ENCODE results near the gene ADCY1. TPM values are rescaled to one million over a fixed set of nuclear protein-coding genes. Genes with fewer than 3 reads are reported as not detected.

The ADCY1 gene
- total RNA-seq, 4 donors from 2014 or later = under 0.01 to 1.5 (median 0.18) TPM

- H3K4me1 ChIP-seq = no peaks in the 10 kb centered on the region
- H3K27me3 ChIP-seq = no peaks in the 10 kb centered on the region
- H3K4me3 ChIP-seq = no peak overlapping the region
- no peaks in the 10 kb centered on the region for H3K36me3 ChIP-seq
- DNase-seq = no peak
- no peak overlapping the region for H3K27ac ChIP-seq
- no peaks in the 10 kb centered on the region for H3K9me3 ChIP-seq
- no peak for TF ChIP-seq POLR2A (IDR thresholded peaks at IDR 0.05)
- no peak for TF ChIP-seq CTCF (IDR thresholded peaks at IDR 0.05)
Observed at GRCh38 chr7:45610019-45610418, 35.9 kb downstream of the ADCY1 start.

GRCh38 chr7:45610660-45611299 is 36.6 kb downstream of the ADCY1 start:
- Histone ChIP-seq H3K9me3 (no peaks in the 10 kb centered on the region), H3K4me1 (no peaks in the 10 kb centered on the region), H3K4me3 (no peak overlapping the region), H3K27ac (no peak overlapping the region), H3K27me3 (no peaks in the 10 kb centered on the region), H3K36me3 (no peaks in the 10 kb centered on the region)
- no peak for DNase-seq
- TF ChIP-seq CTCF (IDR thresholded peaks at IDR 0.05) = no peak
- TF ChIP-seq POLR2A (IDR thresholded peaks at IDR 0.05) = no peak

GRCh38 chr7:45617166-45617565 is 43.0 kb downstream of the ADCY1 start:
- Histone ChIP-seq H3K36me3 (no peaks in the 10 kb centered on the region), H3K4me3 (no peak overlapping the region), H3K4me1 (no peaks in the 10 kb centered on the region), H3K27ac (no peak overlapping the region), H3K27me3 (no peaks in the 10 kb centered on the region), H3K9me3 (peaks cover 0 to 15% (median 0%) of the 10 kb centered on the region in 4 donors)
- TF ChIP-seq POLR2A (IDR thresholded peaks at IDR 0.05) = no peak
- no peak for TF ChIP-seq CTCF (IDR thresholded peaks at IDR 0.05)
- no peak for DNase-seq

GRCh38 chr7:45622058-45622457 is 47.9 kb downstream of the ADCY1 start:
- H3K27ac ChIP-seq = no peak overlapping the region
- peaks cover 0 to 7% (median 0%) of the 10 kb centered on the region in 4 donors for H3K9me3 ChIP-seq
- DNase-seq = no peak
- H3K36me3 ChIP-seq = no peaks in the 10 kb centered on the region
- TF ChIP-seq POLR2A (IDR thresholded peaks at IDR 0.05) = no peak
- TF ChIP-seq CTCF (IDR thresholded peaks at IDR 0.05) = no peak
- H3K4me1 ChIP-seq = no peaks in the 10 kb centered on the region
- no peaks in the 10 kb centered on the region for H3K27me3 ChIP-seq
- H3K4me3 ChIP-seq = no peak overlapping the region

GRCh38 chr7:45623157-45623556 is 49.0 kb downstream of the ADCY1 start:
- TF ChIP-seq POLR2A (IDR thresholded peaks at IDR 0.05) = no peak
- TF ChIP-seq CTCF (IDR thresholded peaks at IDR 0.05) = no peak
- DNase-seq = peak in 1 of 3 donors; percentile 29
- H3K4me3 ChIP-seq = no peak overlapping the region

More at GRCh38 chr7:45623157-45623556, 49.0 kb downstream of the ADCY1 start:
- Histone ChIP-seq H3K4me1 (no peaks in the 10 kb centered on the region), H3K27me3 (no peaks in the 10 kb centered on the region), H3K9me3 (peaks cover 0 to 5% (median 0%) of the 10 kb centered on the region in 4 donors), H3K36me3 (no peaks in the 10 kb centered on the region), H3K27ac (no peak overlapping the region)

Data from Peyer's patch (tissue), 4 donors.